ENCODE results near the gene CCNI2.

The CCNI2 gene

DNA sequence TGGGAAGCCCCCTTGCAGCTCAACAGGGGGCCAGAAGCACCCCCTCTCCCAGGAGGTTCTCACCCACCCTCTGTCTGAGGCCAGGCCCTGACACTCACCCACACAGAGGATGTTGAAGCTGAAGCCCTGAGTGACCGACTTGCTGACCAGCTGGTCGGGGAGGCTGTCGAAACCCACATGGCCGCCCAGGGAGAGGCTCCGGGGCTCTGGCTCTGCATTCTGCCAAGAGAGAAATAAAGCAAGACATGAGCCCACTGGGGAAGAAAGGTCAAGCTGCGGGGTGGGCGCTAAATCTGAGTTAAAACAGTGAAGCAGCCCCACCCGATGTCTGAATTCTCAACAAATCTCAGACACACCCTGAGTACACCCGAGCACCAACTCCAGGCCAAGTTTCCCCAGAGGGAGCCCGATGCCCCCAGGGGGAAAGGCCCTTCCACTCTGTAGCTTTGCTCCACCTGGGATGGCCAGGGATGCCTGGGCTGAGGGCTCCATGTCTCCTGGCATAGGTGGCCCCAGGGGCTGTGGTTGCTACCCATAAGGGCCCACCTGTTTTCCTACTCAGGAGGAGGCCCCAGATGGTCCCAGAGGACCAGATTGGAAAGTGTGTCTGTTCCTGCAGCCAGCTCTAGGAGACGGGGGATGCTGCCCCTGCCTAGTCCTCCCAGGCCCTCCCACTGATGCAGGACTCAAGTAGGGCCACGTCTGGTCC is 18.2 kb downstream of the CCNI2 start:
- DNase-seq, result no peak
- Histone ChIP-seq H3K4me1 (ENCODE audit: low read length) (no peaks in the 10 kb centered on the region), H2AFZ (ENCODE audit: low read length) (no peak overlapping the region), H3K4me3 (ENCODE audit: low read length) (no peak overlapping the region), H3F3A (ENCODE audit: insufficient read depth, low read length) (no peaks in the 10 kb centered on the region), H3K36me3 (replicated peaks; ENCODE audit: insufficient read depth, low read length) (no peaks in the 10 kb centered on the region), H3K9ac (ENCODE audit: low read length) (no peak overlapping the region), H4K20me1 (ENCODE audit: insufficient read depth, low read length) (no peaks in the 10 kb centered on the region), H3K27me3 (replicated peaks; ENCODE audit: insufficient read depth, low read length) (no peaks in the 10 kb centered on the region), H3K79me2 (ENCODE audit: low read length) (no peaks in the 10 kb centered on the region), H3K9me2 (replicated peaks; ENCODE audit: insufficient read depth, low read length) (no peaks in the 10 kb centered on the region), H3K9me3 (replicated peaks; ENCODE audit: insufficient read depth, low read length) (no peaks in the 10 kb centered on the region), H3K4me2 (ENCODE audit: low read depth, low read length) (no peak overlapping the region), H3K27ac (ENCODE audit: low read length) (no peak overlapping the region)
- TF ChIP-seq EZH2 (optimal IDR thresholded peaks at IDR 0.05; ENCODE audit: low read depth, low read length), result no peak
- TF ChIP-seq EZH2phosphoT487 (IDR thresholded peaks at IDR 0.05; ENCODE audit: low read length), result no peak
- TF ChIP-seq, protein P1, sequence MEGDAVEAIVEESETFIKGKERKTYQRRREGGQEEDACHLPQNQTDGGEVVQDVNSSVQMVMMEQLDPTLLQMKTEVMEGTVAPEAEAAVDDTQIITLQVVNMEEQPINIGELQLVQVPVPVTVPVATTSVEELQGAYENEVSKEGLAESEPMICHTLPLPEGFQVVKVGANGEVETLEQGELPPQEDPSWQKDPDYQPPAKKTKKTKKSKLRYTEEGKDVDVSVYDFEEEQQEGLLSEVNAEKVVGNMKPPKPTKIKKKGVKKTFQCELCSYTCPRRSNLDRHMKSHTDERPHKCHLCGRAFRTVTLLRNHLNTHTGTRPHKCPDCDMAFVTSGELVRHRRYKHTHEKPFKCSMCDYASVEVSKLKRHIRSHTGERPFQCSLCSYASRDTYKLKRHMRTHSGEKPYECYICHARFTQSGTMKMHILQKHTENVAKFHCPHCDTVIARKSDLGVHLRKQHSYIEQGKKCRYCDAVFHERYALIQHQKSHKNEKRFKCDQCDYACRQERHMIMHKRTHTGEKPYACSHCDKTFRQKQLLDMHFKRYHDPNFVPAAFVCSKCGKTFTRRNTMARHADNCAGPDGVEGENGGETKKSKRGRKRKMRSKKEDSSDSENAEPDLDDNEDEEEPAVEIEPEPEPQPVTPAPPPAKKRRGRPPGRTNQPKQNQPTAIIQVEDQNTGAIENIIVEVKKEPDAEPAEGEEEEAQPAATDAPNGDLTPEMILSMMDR (IDR thresholded peaks at IDR 0.05; ENCODE audit: low read length), result no peak

DNA sequence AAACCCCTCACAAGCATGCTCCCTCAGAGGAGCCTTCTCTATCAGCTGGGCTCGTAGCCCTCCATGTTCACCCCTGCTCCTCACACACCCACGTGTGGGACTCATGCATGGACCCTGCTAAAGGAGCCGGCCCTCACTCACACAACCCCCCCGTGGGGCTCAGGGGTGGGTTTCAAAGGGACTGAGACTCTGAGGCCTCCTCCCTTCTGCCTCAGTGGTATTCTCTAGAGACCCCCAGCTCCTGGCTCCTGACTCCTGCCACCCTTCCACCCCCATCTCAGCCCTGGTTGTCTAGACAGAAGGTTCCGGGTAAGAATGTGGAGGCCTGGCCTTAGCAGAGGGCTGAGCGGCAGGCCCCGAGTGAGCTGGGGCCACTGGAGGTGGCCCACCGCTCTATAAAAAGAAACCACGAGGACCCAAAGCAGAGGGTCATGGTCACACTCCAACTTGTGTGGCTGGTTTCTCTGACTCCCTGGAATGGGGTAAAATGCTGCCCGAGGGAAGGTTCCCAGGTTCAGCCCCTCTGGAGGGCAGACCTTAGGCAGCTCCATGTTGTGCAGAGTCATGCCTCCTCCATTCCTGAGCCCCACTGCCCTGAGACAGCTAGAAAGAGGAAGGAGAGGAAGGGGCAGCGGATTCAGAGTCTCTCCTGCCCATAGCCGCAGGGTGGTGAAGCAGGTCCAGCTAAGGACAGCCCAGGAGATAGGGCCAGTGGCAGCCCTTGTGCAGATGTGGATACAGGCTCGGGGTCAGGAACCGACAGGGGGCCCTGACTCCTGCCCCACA is 19.0 kb downstream of the CCNI2 start:
- no peak for TF ChIP-seq EZH2phosphoT487 (IDR thresholded peaks at IDR 0.05; ENCODE audit: low read length)
- no peak for TF ChIP-seq EZH2 (optimal IDR thresholded peaks at IDR 0.05; ENCODE audit: low read depth, low read length)
- TF ChIP-seq, protein P1 (IDR thresholded peaks at IDR 0.05; ENCODE audit: low read length), result no peak
- Histone ChIP-seq H3K79me2 (ENCODE audit: low read length) (no peaks in the 10 kb centered on the region), H3K9me3 (replicated peaks; ENCODE audit: insufficient read depth, low read length) (no peaks in the 10 kb centered on the region), H4K20me1 (ENCODE audit: insufficient read depth, low read length) (no peaks in the 10 kb centered on the region), H3K4me1 (ENCODE audit: low read length) (no peaks in the 10 kb centered on the region), H3K9me2 (replicated peaks; ENCODE audit: insufficient read depth, low read length) (no peaks in the 10 kb centered on the region), H3K4me3 (ENCODE audit: low read length) (no peak overlapping the region), H3K9ac (ENCODE audit: low read length) (no peak overlapping the region), H3K36me3 (replicated peaks; ENCODE audit: insufficient read depth, low read length) (no peaks in the 10 kb centered on the region), H3K27me3 (replicated peaks; ENCODE audit: insufficient read depth, low read length) (no peaks in the 10 kb centered on the region), H3K4me2 (ENCODE audit: low read depth, low read length) (no peak overlapping the region), H3K27ac (ENCODE audit: low read length) (no peak overlapping the region), H3F3A (ENCODE audit: insufficient read depth, low read length) (no peaks in the 10 kb centered on the region), H2AFZ (ENCODE audit: low read length) (no peak overlapping the region)
- DNase-seq, result no peak

DNA sequence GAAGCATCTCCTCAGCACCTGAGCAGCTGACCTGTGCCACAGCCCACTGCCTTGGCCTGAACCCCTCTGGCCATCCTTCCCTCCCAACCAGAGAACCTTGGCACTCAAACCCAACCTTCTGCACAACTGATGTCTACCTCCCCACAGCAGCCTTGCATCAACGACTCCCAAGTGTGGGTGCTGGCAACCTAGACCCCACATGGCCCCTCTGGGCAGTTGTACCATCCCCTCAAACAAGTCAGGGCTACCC is 19.5 kb downstream of the CCNI2 start:
- no peaks in the 10 kb centered on the region for H4K20me1 ChIP-seq (ENCODE audit: insufficient read depth, low read length)
- no peak for DNase-seq
- no peak overlapping the region for H3K4me3 ChIP-seq (ENCODE audit: low read length)
- no peak overlapping the region for H3K9ac ChIP-seq (ENCODE audit: low read length)
- no peaks in the 10 kb centered on the region for H3F3A ChIP-seq (ENCODE audit: insufficient read depth, low read length)
- H3K4me2 ChIP-seq (ENCODE audit: low read depth, low read length), result no peak overlapping the region
- no peaks in the 10 kb centered on the region for H3K9me3 ChIP-seq (replicated peaks; ENCODE audit: insufficient read depth, low read length)
- no peak overlapping the region for H2AFZ ChIP-seq (ENCODE audit: low read length)
- H3K9me2 ChIP-seq (replicated peaks; ENCODE audit: insufficient read depth, low read length), result no peaks in the 10 kb centered on the region
- H3K4me1 ChIP-seq (ENCODE audit: low read length), result no peaks in the 10 kb centered on the region
- H3K36me3 ChIP-seq (replicated peaks; ENCODE audit: insufficient read depth, low read length), result no peaks in the 10 kb centered on the region
- H3K27ac ChIP-seq (ENCODE audit: low read length), result no peak overlapping the region
- TF ChIP-seq, protein P1 (IDR thresholded peaks at IDR 0.05; ENCODE audit: low read length), result no peak
- TF ChIP-seq EZH2 (optimal IDR thresholded peaks at IDR 0.05; ENCODE audit: low read depth, low read length), result no peak
- no peak for TF ChIP-seq EZH2phosphoT487 (IDR thresholded peaks at IDR 0.05; ENCODE audit: low read length)
- H3K79me2 ChIP-seq (ENCODE audit: low read length), result no peaks in the 10 kb centered on the region
- H3K27me3 ChIP-seq (replicated peaks; ENCODE audit: insufficient read depth, low read length), result no peaks in the 10 kb centered on the region
